GM12878 (cell line): ENCODE measurements around the gene TRIB2. TPM values are rescaled to one million over a fixed set of nuclear protein-coding genes. Genes with fewer than 3 reads are reported as not detected.

Source experiments
- FOS ChIP-seq: IDR thresholded peaks from 3 replicates; pipeline ENCODE4 v1.6.1; 2011; ENCODE audit warnings: borderline replicate concordance; ENCODE audit not compliant: insufficient read length; ENCODE audit errors: extremely low read depth
- HDAC2 ChIP-seq: fragments of 200-600 bp; sonication (generic); IDR thresholded peaks from 2 replicates; pipeline ENCODE4 v1.6.1; 2017
- HDAC6 ChIP-seq: fragments of 200-600 bp; sonication (generic); IDR thresholded peaks from one replicate; pipeline ENCODE4 v1.8.0; 2017; ENCODE audit warnings: antibody characterized with exemption; ENCODE audit not compliant: unreplicated experiment
- IKZF2 ChIP-seq, 2 experiments: fragments of 450-650 bp; IDR thresholded peaks; 2 replicates each; pipeline ENCODE4 v1.6.1; 2017; ENCODE audit warnings: mild to moderate bottlenecking in 2 of 2, moderate library complexity in 2 of 2
- IRF4 ChIP-seq: IDR thresholded peaks from 2 replicates; pipeline ENCODE4 v1.6.1; 2011; ENCODE audit warnings: low read depth, low read length
- MEF2B ChIP-seq: fragments of 450-650 bp; IDR thresholded peaks from 2 replicates; pipeline ENCODE4 v1.6.1; 2018; ENCODE audit warnings: mild to moderate bottlenecking, moderate library complexity; ENCODE audit not compliant: partially characterized antibody, poor library complexity, severe bottlenecking
- MTA3 ChIP-seq: IDR thresholded peaks from 2 replicates; pipeline ENCODE4 v1.6.1; 2012; ENCODE audit warnings: low read length, inconsistent platforms, borderline replicate concordance
- MYC ChIP-seq: IDR thresholded peaks from 2 replicates; pipeline ENCODE4 v1.6.1; 2011; ENCODE audit warnings: mild to moderate bottlenecking, low read length, moderate library complexity, inconsistent platforms; ENCODE audit not compliant: insufficient read depth, insufficient replicate concordance, insufficient read length, severe bottlenecking
- NFIC ChIP-seq: IDR thresholded peaks from 2 replicates; pipeline ENCODE4 v1.6.1; 2012; ENCODE audit warnings: low read depth, mild to moderate bottlenecking, inconsistent platforms, low read length, moderate library complexity
- RAD21 ChIP-seq: IDR thresholded peaks from 2 replicates; pipeline ENCODE4 v1.6.1; 2011; ENCODE audit warnings: mild to moderate bottlenecking, low read depth, low read length, moderate library complexity; ENCODE audit not compliant: insufficient read depth
- RELA ChIP-seq: fragments of 450-650 bp; IDR thresholded peaks from 2 replicates; pipeline ENCODE4 v1.8.0; 2014; ENCODE audit warnings: borderline replicate concordance; ENCODE audit not compliant: partially characterized antibody
- SMAD5 ChIP-seq: IDR thresholded peaks from 2 replicates; pipeline ENCODE4 v1.6.1; 2016; ENCODE audit warnings: antibody characterized with exemption, low read depth
- SRF ChIP-seq, 2 experiments: IDR thresholded peaks; 2 replicates each; pipeline ENCODE4 v1.6.1; 2011; ENCODE audit warnings: low read depth in 2 of 2, low read length in 2 of 2, mild to moderate bottlenecking in 1 of 2, moderate library complexity in 1 of 2
- TCF3 ChIP-seq: IDR thresholded peaks from 2 replicates; pipeline ENCODE4 v1.6.1; 2012; ENCODE audit warnings: low read depth, mild to moderate bottlenecking, low read length, borderline replicate concordance; ENCODE audit not compliant: insufficient read depth
- USF2 ChIP-seq: IDR thresholded peaks from 2 replicates; pipeline ENCODE4 v1.6.1; 2011; ENCODE audit warnings: low read depth, low read length, improper control_type of control experiment, borderline replicate concordance
- polyA plus RNA-seq, 11 experiments: library from polyadenylated mRNA; depleted of rRNA in 4 of 11; unstranded in 6 of 11; stranded (reverse) in 5 of 11; fragments of >200 nt; fragmentation: Nextera tagmentation in 4 of 11; fragmentation: Illumina TruSeq in 1 of 11; extraction: Ambion mirVana in 4 of 11; extraction: Trizol in 1 of 11; gene quantifications; 1 replicate in 1 of 11; 2 replicates in 10 of 11; pipeline versions ENCODE4 v1.2.1 to v1.2.3, GENCODE V29; 2011 to 2016; ENCODE audit warnings: inconsistent platforms in 2 of 11, missing spikeins in 2 of 11, low read depth in 1 of 11
- total RNA-seq, 4 experiments: library from RNA; depleted of rRNA in 3 of 4; stranded (reverse); fragments of >200 nt in 3 of 4; fragmentation: Illumina TruSeq in 1 of 4; extraction: Trizol in 1 of 4; gene quantifications; 2 replicates each; pipeline versions ENCODE4 v1.2.1 to v1.2.3, GENCODE V29; 2013 to 2021

The TRIB2 gene
- total and polyA plus RNA-seq, 10 of the 15 experiments (the other 5 are each of a cell fraction or from before 2014, with no cell fraction given), result 1.6 to 9.2 (median 5.2) TPM

GRCh38 chr2:12716282-12717190 lies at the start of gene TRIB2 (continued):
- TF ChIP-seq HDAC6 (no peak), RELA (no peak), NFIC (no peak), FOS (no peak), MYC (no peak), IRF4 (0 out of 2 replicates have a peak, but pooled peaks have one; percentile 8), IKZF2 (IDR thresholded peaks at IDR 0.05) (0 out of 4 replicates have a peak, but pooled peaks of 1 of the 2 experiments have one; percentile 8), MTA3 (no peak), SMAD5 (no peak), RAD21 (0 out of 2 replicates have a peak, but pooled peaks have one; percentile 34), MEF2B (no peak), USF2 (no peak), HDAC2 (no peak), SRF (IDR thresholded peaks at IDR 0.05; ENCODE audit: low read depth in 2 of 2, low read length in 2 of 2) (no peak), TCF3 (peak; percentile 48; the same call in 1 of the 2 replicates)
